Adrenal gland (tissue), 5 donors: ENCODE measurements around the gene DUS2.

Experiments
- POLR2A ChIP-seq, 2 donors: fragments of 450-650 bp; IDR thresholded peaks; one replicate each; pipeline ENCODE4 v1.6.1; 2017; ENCODE audit warnings: antibody characterized with exemption in 2 of 2, mild to moderate bottlenecking in 2 of 2, moderate library complexity in 1 of 2
- TF ChIP-seq, protein P1 (sequence below), 6 experiments: fragments of 450-650 bp in 4 of 6; fragments of 200-600 bp in 2 of 6; sonication (generic) in 1 of 6; IDR thresholded peaks; 1 replicate in 5 of 6; 2 replicates in 1 of 6; pipeline versions ENCODE4 v1.5.1 to v1.8.0; 2016 to 2021; ENCODE audit warnings: antibody characterized with exemption in 6 of 6, mild to moderate bottlenecking in 2 of 6, moderate library complexity in 1 of 6
- donor health status: DM: no; HTN: no; CAD: no.

DNA sequence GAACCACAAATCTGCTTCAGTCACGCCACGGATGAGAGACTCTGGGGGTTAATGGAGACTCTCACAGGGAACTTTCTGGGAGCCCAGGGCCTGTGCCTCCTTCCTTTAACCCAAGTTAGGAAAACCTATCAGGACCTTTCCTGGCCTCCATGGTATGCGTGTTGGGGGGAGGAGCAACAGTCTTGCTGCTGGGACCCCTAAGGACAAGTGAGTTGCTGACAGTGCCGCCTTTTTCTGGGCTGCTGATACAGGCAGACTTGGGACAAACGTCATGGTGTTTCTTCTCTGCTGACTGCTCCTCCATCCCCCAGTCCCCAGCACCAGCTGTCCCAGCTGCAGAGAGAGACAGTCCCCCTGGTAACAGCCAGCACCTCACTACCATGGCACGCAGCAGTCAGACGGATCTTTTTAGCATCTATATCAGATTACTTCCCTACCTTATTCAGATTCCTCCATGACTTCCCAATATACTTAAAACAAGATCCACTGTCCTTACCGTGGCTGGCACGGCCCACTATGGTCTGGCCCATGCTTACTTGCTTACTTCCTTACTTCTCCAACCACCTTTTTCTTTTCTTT is 13.8 kb upstream of the DUS2 start:
- TF ChIP-seq, protein P1, sequence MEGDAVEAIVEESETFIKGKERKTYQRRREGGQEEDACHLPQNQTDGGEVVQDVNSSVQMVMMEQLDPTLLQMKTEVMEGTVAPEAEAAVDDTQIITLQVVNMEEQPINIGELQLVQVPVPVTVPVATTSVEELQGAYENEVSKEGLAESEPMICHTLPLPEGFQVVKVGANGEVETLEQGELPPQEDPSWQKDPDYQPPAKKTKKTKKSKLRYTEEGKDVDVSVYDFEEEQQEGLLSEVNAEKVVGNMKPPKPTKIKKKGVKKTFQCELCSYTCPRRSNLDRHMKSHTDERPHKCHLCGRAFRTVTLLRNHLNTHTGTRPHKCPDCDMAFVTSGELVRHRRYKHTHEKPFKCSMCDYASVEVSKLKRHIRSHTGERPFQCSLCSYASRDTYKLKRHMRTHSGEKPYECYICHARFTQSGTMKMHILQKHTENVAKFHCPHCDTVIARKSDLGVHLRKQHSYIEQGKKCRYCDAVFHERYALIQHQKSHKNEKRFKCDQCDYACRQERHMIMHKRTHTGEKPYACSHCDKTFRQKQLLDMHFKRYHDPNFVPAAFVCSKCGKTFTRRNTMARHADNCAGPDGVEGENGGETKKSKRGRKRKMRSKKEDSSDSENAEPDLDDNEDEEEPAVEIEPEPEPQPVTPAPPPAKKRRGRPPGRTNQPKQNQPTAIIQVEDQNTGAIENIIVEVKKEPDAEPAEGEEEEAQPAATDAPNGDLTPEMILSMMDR (IDR thresholded peaks at IDR 0.05): no peak
- no peak for TF ChIP-seq POLR2A (IDR thresholded peaks at IDR 0.05)
